HCT116 (cell line): ENCODE results near the gene NDUFS8. TPM values are rescaled to one million over a fixed set of nuclear protein-coding genes. Genes with fewer than 3 reads are reported as not detected.

Experiments used
- ATAC-seq: fragments of 200-7000 bp; cut with Tn5 transposase; 2 replicates; pipeline ENCODE4 v1.9.1; 2020; ENCODE audit warnings: mild to moderate bottlenecking, moderate library complexity
- BruUV-seq: library from RNA; stranded (reverse); fragments of 400-500 nt; replicated peaks from 2 replicates; lab custom pipeline; 2021; lab: Mats Ljungman, UMichigan
- CTCF ChIA-PET: fragments of 300-600 bp; sonication (Branson Sonifier 250); formaldehyde crosslinking; loops from one replicate; lab custom pipeline; 2021; ENCODE audit warnings: antibody characterized with exemption; lab: Charles Lee
- POLR2A ChIA-PET: fragments of 300-600, 350-600 bp; sonication (Branson Sonifier 250); formaldehyde crosslinking; loops from one replicate; lab custom pipeline; 2021; ENCODE audit warnings: antibody characterized with exemption; lab: Charles Lee
- RAD21 ChIA-PET, 2 experiments: fragments of 300-600 bp; sonication (Branson Sonifier 250); formaldehyde crosslinking; loops; one replicate each; lab custom pipeline; 2023; ENCODE audit warnings: low total read pairs in 2 of 2; ENCODE audit not compliant: uncharacterized antibody in 2 of 2, unreplicated experiment in 2 of 2, low non-redundant PET in 1 of 2; lab: Charles Lee
- DNase-seq: peaks from one replicate; pipeline ENCODE4 v3.0.0-alpha.2; 2010; ENCODE audit warnings: low read depth, low spot score
- H2AFZ ChIP-seq: fragments of 200-600 bp; shearing (Covaris generic), sonication (generic); 2 replicates; pipeline ENCODE4 v1.6.1; 2017; ENCODE audit warnings: low read depth, mixed run types, mixed read lengths, antibody characterized with exemption, low read length; ENCODE audit not compliant: poor library complexity, severe bottlenecking
- H3K27ac ChIP-seq: 2 replicates; pipeline ENCODE4 v1.5.1; 2012; ENCODE audit warnings: low read depth, low read length
- H3K27me3 ChIP-seq: fragments of 200-600 bp; sonication (generic); 2 replicates; pipeline ENCODE4 v1.6.1; 2016; ENCODE audit warnings: mixed run types, low read length, mixed read lengths; ENCODE audit not compliant: insufficient read depth
- H3K36me3 ChIP-seq, 2 experiments: fragments of 200-500 bp in 1 of 2; fragments of 200-600 bp in 1 of 2; sonication (Bioruptor generic) in 1 of 2; sonication (generic) in 1 of 2; 2 replicates each; pipeline versions ENCODE4 v1.5.1 to v1.6.1; 2014 to 2016; ENCODE audit warnings: low read length in 2 of 2, inconsistent platforms in 1 of 2, mixed read lengths in 1 of 2, mixed run types in 1 of 2; ENCODE audit not compliant: insufficient read depth in 2 of 2, control insufficient read depth in 1 of 2
- H3K4me1 ChIP-seq, 2 experiments: fragments of 200-600 bp in 1 of 2; sonication (generic) in 1 of 2; 2 replicates each; pipeline versions ENCODE4 v1.5.1 to v1.6.1; 2012 to 2017; ENCODE audit warnings: low read length in 2 of 2, inconsistent platforms in 1 of 2, mild to moderate bottlenecking in 1 of 2, mixed read lengths in 1 of 2, mixed run types in 1 of 2, moderate library complexity in 1 of 2; ENCODE audit not compliant: insufficient read depth in 2 of 2, control insufficient read depth in 1 of 2
- H3K4me2 ChIP-seq: fragments of 200-600 bp; sonication (generic); 2 replicates; pipeline ENCODE4 v1.6.1; 2017; ENCODE audit warnings: mixed run types, low read length, mixed read lengths
- H3K4me3 ChIP-seq, 2 experiments: fragments of 200-600 bp in 1 of 2; sonication (generic) in 1 of 2; replicated peaks in 1 of 2; 2 replicates each; pipeline ENCODE4 v1.5.1; 2011 to 2016; ENCODE audit warnings: low read length in 2 of 2, control low read depth in 1 of 2, low read depth in 1 of 2, mild to moderate bottlenecking in 1 of 2, mixed read lengths in 1 of 2, mixed run types in 1 of 2
- H3K79me2 ChIP-seq: fragments of 200-600 bp; sonication (generic); 2 replicates; pipeline ENCODE4 v1.6.1; 2017; ENCODE audit warnings: mild to moderate bottlenecking, mixed run types, low read length, moderate library complexity, mixed read lengths; ENCODE audit not compliant: insufficient read depth
- H3K9ac ChIP-seq: fragments of 200-600 bp; sonication (generic); 2 replicates; pipeline ENCODE4 v1.6.1; 2016; ENCODE audit warnings: low read length, mixed read lengths
- H3K9me2 ChIP-seq: fragments of 200-600 bp; sonication (generic), shearing (Covaris generic); 2 replicates; pipeline ENCODE4 v1.6.1; 2017; ENCODE audit warnings: mixed run types, mild to moderate bottlenecking, moderate library complexity; ENCODE audit not compliant: insufficient read depth
- H3K9me3 ChIP-seq, 2 experiments: fragments of 200-500 bp in 1 of 2; fragments of 200-600 bp in 1 of 2; sonication (Bioruptor generic) in 1 of 2; sonication (generic) in 1 of 2; 2 replicates each; pipeline ENCODE4 v1.6.1; 2014 to 2017; ENCODE audit warnings: low read length in 2 of 2, mixed read lengths in 2 of 2, inconsistent platforms in 1 of 2, low read depth in 1 of 2, mild to moderate bottlenecking in 1 of 2, mixed run types in 1 of 2, moderate library complexity in 1 of 2; ENCODE audit not compliant: control insufficient read depth in 1 of 2, insufficient read depth in 1 of 2
- H4K20me1 ChIP-seq: fragments of 200-600 bp; sonication (generic), shearing (Covaris generic); 2 replicates; pipeline ENCODE4 v1.6.1; 2017; ENCODE audit warnings: mixed run types, mild to moderate bottlenecking, moderate library complexity; ENCODE audit not compliant: insufficient read depth
- CBX3 ChIP-seq: IDR thresholded peaks from 2 replicates; pipeline ENCODE4 v1.6.1; 2012; ENCODE audit warnings: low read depth
- EGR1 ChIP-seq: IDR thresholded peaks from 2 replicates; pipeline ENCODE4 v1.6.1; 2012; ENCODE audit warnings: low read depth
- ELF1 ChIP-seq: IDR thresholded peaks from 2 replicates; pipeline ENCODE4 v1.6.1; 2012; ENCODE audit warnings: low read depth, borderline replicate concordance
- EZH2 ChIP-seq: fragments of 200-600 bp; sonication (generic); IDR thresholded peaks from 2 replicates; pipeline ENCODE4 v1.6.1; 2017; ENCODE audit warnings: antibody characterized with exemption, mixed run types
- EZH2phosphoT487 ChIP-seq: fragments of 200-600 bp; IDR thresholded peaks from 2 replicates; pipeline ENCODE4 v1.6.1; 2018; ENCODE audit warnings: antibody characterized with exemption, borderline replicate concordance
- FOSL1 ChIP-seq: IDR thresholded peaks from 2 replicates; pipeline ENCODE4 v1.6.1; 2012; ENCODE audit warnings: low read depth
- POLR2A ChIP-seq: IDR thresholded peaks from 2 replicates; pipeline ENCODE4 v1.7.0; 2011; ENCODE audit warnings: borderline replicate concordance; ENCODE audit not compliant: insufficient read depth, insufficient read length; ENCODE audit errors: extremely low read depth
- POLR2AphosphoS5 ChIP-seq: IDR thresholded peaks from 2 replicates; pipeline ENCODE4 v1.6.1; 2011; ENCODE audit warnings: mild to moderate bottlenecking, low read depth, low read length, moderate library complexity
- RAD21 ChIP-seq: IDR thresholded peaks from 2 replicates; pipeline ENCODE4 v1.6.1; 2012; ENCODE audit warnings: low read depth, mild to moderate bottlenecking
- SIN3A ChIP-seq: IDR thresholded peaks from 2 replicates; pipeline ENCODE4 v1.6.1; 2012; ENCODE audit warnings: low read depth
- SP1 ChIP-seq: IDR thresholded peaks from 2 replicates; pipeline ENCODE4 v1.6.1; 2012; ENCODE audit warnings: low read depth
- TCF7L2 ChIP-seq: IDR thresholded peaks from 2 replicates; pipeline ENCODE4 v1.7.0; 2011; ENCODE audit warnings: borderline replicate concordance, inconsistent platforms; ENCODE audit not compliant: insufficient read depth, insufficient read length; ENCODE audit errors: extremely low read depth
- YY1 ChIP-seq: IDR thresholded peaks from 2 replicates; pipeline ENCODE4 v1.6.1; 2011; ENCODE audit warnings: low read length, low read depth, moderate library complexity, mild to moderate bottlenecking; ENCODE audit not compliant: insufficient replicate concordance; ENCODE audit errors: extremely low read depth
- ZFX ChIP-seq: fragments of 450-650 bp; IDR thresholded peaks from 2 replicates; pipeline ENCODE4 v1.6.1; 2017
- intact Hi-C: fragments of 100-400 bp; cut with micrococcal nuclease; formaldehyde crosslinking; loops from 2 replicates; pipeline ENCODE4 v1.10.0; 2022
- total RNA-seq: library from RNA; stranded (reverse); gene quantifications from one replicate; pipeline ENCODE4 v1.2.1, GENCODE V29; 2021; ENCODE audit not compliant: unreplicated experiment
- TF ChIP-seq, protein P1 (sequence below): IDR thresholded peaks from 2 replicates; pipeline ENCODE4 v1.6.1; 2012; ENCODE audit warnings: low read depth
- TF ChIP-seq, protein P2 (sequence below): IDR thresholded peaks from 2 replicates; pipeline ENCODE4 v1.6.1; 2012
- TF ChIP-seq, protein P3 (sequence below), 3 experiments: fragments of 200-600 bp in 1 of 3; sonication (generic) in 1 of 3; IDR thresholded peaks in 2 of 3; conservative IDR thresholded peaks in 1 of 3; 2 replicates each; pipeline ENCODE4 v1.5.1; 2012 to 2017; ENCODE audit warnings: low read depth in 2 of 3, low read length in 2 of 3, antibody characterized with exemption in 1 of 3, borderline replicate concordance in 1 of 3, control low read depth in 1 of 3, mild to moderate bottlenecking in 1 of 3, mixed read lengths in 1 of 3, mixed run types in 1 of 3, moderate library complexity in 1 of 3; ENCODE audit not compliant: insufficient read depth in 1 of 3
- TF ChIP-seq, protein P4 (sequence below): IDR thresholded peaks from 2 replicates; pipeline ENCODE4 v1.6.1; 2011; ENCODE audit warnings: mild to moderate bottlenecking, low read length, moderate library complexity; ENCODE audit not compliant: insufficient replicate concordance; ENCODE audit errors: extremely low read depth
- TF ChIP-seq, protein P5 (sequence below): IDR thresholded peaks from 2 replicates; pipeline ENCODE4 v1.6.1; 2012

Gene NDUFS8
- total RNA-seq, 1 experiment from 2014 or later, result 189 TPM

DNA sequence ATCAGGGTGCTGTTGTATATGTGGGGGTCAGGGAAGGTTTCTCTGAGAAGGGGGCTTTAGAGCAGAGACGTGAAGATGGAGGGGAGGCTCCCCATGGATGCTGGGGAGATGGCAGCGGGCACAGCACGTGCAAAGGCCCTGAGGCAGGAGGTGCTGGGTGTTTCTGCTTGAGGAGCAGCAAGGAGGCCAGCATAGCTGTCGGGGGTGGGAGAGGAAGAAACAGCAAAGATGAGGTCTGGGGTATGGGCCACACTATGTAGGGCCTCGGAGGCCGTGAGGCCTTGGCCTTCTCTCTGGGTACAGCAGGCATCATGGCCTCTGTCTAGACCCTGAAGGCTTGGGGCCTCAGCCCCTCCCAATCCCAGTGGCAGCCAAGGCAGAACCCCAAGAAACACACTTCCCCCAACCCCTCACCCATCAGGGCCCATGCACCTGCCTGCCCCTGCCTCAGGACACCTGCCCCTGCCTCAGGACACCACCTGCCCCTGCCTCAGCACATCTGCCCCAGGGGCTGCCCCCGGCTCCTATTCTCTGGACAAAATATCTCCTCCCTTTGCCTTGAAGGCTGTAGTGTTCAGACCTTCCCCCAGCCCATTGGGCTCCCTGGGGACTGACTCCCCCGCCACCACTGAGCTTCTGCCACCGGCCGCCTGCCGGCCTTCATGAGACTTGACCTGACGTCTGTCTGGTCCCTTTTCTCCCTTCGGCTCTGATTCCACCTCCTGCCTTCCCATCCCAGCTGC lies 14.1 kb upstream of the NDUFS8 start:
- RAD21 ChIA-PET, result no interaction called here
- Histone ChIP-seq H3K9me2 (no peaks in the 10 kb centered on the region), H3K4me1 (peaks cover 80 to 91% of the 10 kb centered on the region in 2 experiments), H4K20me1 (no peaks in the 10 kb centered on the region), H3K36me3 (no peaks in the 10 kb centered on the region), H3K79me2 (peaks cover 14% of the 10 kb centered on the region; the same call in 1 of the 2 replicates), H3K4me3 (no peak overlapping the region), H3K4me2 (peak overlapping the region; percentile 70), H3K27ac (peak overlapping the region; percentile 52; the same call in 1 of the 2 replicates), H3K9me3 (no peaks in the 10 kb centered on the region), H3K27me3 (no peaks in the 10 kb centered on the region), H2AFZ (no peak overlapping the region), H3K9ac (peak overlapping the region; percentile 45)
- intact Hi-C loops, result no loop called here
- CTCF ChIA-PET, result no interaction called here
- TF ChIP-seq POLR2AphosphoS5 (no peak), SP1 (no peak), CBX3 (no peak), ZFX (no peak), EZH2 (no peak), EZH2phosphoT487 (no peak), POLR2A (no peak), YY1 (no peak), TCF7L2 (no peak), FOSL1 (no peak), ELF1 (no peak), SIN3A (no peak), EGR1 (no peak), RAD21 (no peak)
- TF ChIP-seq, protein P1, sequence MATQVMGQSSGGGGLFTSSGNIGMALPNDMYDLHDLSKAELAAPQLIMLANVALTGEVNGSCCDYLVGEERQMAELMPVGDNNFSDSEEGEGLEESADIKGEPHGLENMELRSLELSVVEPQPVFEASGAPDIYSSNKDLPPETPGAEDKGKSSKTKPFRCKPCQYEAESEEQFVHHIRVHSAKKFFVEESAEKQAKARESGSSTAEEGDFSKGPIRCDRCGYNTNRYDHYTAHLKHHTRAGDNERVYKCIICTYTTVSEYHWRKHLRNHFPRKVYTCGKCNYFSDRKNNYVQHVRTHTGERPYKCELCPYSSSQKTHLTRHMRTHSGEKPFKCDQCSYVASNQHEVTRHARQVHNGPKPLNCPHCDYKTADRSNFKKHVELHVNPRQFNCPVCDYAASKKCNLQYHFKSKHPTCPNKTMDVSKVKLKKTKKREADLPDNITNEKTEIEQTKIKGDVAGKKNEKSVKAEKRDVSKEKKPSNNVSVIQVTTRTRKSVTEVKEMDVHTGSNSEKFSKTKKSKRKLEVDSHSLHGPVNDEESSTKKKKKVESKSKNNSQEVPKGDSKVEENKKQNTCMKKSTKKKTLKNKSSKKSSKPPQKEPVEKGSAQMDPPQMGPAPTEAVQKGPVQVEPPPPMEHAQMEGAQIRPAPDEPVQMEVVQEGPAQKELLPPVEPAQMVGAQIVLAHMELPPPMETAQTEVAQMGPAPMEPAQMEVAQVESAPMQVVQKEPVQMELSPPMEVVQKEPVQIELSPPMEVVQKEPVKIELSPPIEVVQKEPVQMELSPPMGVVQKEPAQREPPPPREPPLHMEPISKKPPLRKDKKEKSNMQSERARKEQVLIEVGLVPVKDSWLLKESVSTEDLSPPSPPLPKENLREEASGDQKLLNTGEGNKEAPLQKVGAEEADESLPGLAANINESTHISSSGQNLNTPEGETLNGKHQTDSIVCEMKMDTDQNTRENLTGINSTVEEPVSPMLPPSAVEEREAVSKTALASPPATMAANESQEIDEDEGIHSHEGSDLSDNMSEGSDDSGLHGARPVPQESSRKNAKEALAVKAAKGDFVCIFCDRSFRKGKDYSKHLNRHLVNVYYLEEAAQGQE, result no peak
- TF ChIP-seq, protein P2, sequence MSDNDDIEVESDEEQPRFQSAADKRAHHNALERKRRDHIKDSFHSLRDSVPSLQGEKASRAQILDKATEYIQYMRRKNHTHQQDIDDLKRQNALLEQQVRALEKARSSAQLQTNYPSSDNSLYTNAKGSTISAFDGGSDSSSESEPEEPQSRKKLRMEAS, result no peak
- TF ChIP-seq, protein P3, sequence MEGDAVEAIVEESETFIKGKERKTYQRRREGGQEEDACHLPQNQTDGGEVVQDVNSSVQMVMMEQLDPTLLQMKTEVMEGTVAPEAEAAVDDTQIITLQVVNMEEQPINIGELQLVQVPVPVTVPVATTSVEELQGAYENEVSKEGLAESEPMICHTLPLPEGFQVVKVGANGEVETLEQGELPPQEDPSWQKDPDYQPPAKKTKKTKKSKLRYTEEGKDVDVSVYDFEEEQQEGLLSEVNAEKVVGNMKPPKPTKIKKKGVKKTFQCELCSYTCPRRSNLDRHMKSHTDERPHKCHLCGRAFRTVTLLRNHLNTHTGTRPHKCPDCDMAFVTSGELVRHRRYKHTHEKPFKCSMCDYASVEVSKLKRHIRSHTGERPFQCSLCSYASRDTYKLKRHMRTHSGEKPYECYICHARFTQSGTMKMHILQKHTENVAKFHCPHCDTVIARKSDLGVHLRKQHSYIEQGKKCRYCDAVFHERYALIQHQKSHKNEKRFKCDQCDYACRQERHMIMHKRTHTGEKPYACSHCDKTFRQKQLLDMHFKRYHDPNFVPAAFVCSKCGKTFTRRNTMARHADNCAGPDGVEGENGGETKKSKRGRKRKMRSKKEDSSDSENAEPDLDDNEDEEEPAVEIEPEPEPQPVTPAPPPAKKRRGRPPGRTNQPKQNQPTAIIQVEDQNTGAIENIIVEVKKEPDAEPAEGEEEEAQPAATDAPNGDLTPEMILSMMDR (IDR thresholded peaks at IDR 0.05 in 2 of 3, conservative IDR thresholded peaks at IDR 0.05 in 1 of 3; ENCODE audit: borderline replicate concordance in 1 of 3, insufficient read depth in 1 of 3, low read depth in 2 of 3, low read length in 2 of 3), result no peak
- TF ChIP-seq, protein P4, sequence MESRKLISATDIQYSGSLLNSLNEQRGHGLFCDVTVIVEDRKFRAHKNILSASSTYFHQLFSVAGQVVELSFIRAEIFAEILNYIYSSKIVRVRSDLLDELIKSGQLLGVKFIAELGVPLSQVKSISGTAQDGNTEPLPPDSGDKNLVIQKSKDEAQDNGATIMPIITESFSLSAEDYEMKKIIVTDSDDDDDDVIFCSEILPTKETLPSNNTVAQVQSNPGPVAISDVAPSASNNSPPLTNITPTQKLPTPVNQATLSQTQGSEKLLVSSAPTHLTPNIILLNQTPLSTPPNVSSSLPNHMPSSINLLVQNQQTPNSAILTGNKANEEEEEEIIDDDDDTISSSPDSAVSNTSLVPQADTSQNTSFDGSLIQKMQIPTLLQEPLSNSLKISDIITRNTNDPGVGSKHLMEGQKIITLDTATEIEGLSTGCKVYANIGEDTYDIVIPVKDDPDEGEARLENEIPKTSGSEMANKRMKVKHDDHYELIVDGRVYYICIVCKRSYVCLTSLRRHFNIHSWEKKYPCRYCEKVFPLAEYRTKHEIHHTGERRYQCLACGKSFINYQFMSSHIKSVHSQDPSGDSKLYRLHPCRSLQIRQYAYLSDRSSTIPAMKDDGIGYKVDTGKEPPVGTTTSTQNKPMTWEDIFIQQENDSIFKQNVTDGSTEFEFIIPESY, result no peak
- TF ChIP-seq, protein P5, sequence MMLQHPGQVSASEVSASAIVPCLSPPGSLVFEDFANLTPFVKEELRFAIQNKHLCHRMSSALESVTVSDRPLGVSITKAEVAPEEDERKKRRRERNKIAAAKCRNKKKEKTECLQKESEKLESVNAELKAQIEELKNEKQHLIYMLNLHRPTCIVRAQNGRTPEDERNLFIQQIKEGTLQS, result no peak
- POLR2A ChIA-PET, result no interaction called here
- no TSS peak for BruUV-seq
- no peak for DNase-seq
- no peak for ATAC-seq
